HFF-Myc (cell line): Measurements from ENCODE around the gene DNAH11.

ENCODE experiments used
- DNase-seq: peaks from one replicate; pipeline ENCODE4 v3.0.0-alpha.2; 2011; ENCODE audit warnings: low read depth; ENCODE audit errors: extremely low read depth
- H3K4me3 ChIP-seq: replicated peaks from 2 replicates; pipeline ENCODE4 v1.5.1; 2011; ENCODE audit warnings: low read depth, mild to moderate bottlenecking, control low read depth, low read length
- TF ChIP-seq, protein P1 (sequence below): IDR thresholded peaks from 2 replicates; pipeline ENCODE4 v1.5.1; 2012; ENCODE audit warnings: mild to moderate bottlenecking, low read depth, low read length, control low read depth; ENCODE audit errors: missing control alignments

Gene DNAH11

DNA sequence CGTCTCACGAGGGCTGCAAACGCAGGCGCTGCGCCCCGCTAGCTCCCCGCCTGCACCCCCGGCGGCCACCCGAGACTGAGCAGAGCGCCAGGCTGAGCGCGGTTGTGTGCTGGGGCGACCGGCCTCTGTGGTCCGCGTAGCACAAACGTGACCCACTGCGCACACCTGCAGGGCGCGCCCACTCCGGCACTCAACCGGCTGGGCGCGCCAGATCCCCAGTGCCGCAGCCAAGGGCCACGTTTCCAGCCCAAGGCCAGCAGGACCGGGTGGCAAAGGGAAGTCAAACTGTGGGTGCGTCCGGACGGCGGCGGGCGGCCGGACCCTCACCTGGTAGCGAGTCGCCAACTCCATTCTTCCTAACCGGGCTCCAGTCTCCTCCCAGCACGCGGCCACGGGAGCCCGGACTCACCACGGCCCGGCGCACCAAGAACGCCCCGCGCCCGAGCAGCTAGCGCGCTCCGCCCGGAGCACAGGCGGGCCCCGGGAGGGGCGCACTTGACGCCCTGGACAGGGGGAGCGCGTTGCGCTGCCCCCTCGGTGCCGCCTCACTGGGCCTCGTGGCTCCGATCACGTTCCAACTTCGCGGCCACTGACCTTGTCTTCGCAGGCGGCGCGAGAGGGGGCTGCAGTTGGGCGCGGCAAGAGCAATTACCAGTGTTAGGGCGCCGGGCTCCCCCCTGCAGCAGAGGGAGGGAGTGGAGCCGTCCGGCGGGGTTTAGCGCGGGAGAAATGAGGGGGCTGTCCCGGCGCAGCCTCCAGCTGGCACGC lies 402.8 kb downstream of the DNAH11 start, which contains the start of gene CDCA7L:
CDCA7L (minus strand) TSS at position 446 of the 768 bp plus-strand sequence; CDS start at position 351, 95 bp downstream.
- TF ChIP-seq, protein P1, sequence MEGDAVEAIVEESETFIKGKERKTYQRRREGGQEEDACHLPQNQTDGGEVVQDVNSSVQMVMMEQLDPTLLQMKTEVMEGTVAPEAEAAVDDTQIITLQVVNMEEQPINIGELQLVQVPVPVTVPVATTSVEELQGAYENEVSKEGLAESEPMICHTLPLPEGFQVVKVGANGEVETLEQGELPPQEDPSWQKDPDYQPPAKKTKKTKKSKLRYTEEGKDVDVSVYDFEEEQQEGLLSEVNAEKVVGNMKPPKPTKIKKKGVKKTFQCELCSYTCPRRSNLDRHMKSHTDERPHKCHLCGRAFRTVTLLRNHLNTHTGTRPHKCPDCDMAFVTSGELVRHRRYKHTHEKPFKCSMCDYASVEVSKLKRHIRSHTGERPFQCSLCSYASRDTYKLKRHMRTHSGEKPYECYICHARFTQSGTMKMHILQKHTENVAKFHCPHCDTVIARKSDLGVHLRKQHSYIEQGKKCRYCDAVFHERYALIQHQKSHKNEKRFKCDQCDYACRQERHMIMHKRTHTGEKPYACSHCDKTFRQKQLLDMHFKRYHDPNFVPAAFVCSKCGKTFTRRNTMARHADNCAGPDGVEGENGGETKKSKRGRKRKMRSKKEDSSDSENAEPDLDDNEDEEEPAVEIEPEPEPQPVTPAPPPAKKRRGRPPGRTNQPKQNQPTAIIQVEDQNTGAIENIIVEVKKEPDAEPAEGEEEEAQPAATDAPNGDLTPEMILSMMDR = no peak
- DNase-seq = peak; percentile 38

DNA sequence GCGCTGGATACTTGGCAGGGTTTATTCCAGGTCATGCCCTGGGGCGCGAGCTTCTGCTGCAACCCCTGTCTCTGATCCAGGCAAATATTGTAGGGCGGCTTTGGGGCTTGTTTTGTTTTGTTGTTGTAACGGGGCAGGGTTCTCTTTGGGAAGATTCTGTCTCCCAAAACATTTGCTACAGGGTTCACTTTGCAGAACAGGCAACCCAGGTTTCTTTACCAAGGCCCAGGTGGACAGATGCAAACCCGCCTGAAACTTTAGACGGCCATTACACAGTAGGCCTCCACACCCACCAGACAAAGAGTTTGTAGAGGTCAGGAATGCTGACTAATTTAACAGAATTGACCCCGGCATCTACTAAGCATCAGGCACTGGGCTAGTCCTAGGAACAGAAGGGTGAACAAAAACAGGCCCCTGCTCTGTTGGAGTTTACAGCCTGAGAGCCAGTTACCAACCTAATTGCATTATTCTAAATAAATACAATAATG lies 403.4 kb downstream of the DNAH11 start:
- H3K4me3 ChIP-seq = peak overlapping the region; percentile 74
- TF ChIP-seq, protein P1 = no peak
- no peak for DNase-seq

More for the DNA sequence above, 402.8 kb downstream of the DNAH11 start, which contains the start of gene CDCA7L:
- H3K4me3 ChIP-seq = peak within 1 kb of the TSS; percentile 74

DNA sequence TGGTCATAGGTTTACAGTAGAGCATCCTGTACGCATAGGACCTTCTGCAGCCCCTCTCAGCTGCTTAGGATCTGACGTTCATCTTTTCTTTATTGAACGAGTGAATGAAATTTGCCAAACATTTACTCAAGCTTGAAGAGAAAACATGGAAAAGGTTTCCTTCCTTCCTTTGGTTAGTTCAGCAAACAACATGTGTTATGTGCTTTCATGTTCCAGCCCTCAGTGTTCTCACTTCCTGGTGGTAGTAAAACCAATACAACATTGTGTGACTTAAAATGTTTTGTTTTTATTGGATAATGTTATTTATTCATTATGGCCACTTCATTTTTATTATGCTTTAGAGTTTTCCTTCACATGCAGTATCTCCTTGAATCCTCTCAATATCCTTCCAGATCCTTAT lies 404.2 kb downstream of the DNAH11 start:
- H3K4me3 ChIP-seq = no peak overlapping the region
- TF ChIP-seq, protein P1 = no peak
- no peak for DNase-seq

DNA sequence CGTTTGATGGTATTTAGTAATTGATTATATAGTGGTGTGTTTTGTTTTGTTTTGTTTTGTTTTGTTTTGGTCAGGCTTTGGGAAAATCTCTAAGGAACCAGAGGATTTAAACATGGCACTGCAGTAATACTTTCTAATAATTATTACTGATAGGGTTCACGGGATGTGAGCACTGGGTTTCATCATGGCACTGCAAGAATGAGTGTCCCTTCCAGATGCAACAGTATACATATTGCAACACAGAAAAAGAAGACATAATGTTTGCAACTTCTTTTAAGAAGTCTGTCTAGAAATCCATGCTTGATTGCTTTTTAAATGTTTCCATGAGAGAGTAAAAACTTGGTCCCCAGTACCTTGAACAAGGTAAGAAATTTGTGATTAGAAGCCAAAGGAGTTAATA lies 405.1 kb downstream of the DNAH11 start:
- TF ChIP-seq, protein P1 = no peak
- no peak for DNase-seq
- H3K4me3 ChIP-seq = no peak overlapping the region

DNA sequence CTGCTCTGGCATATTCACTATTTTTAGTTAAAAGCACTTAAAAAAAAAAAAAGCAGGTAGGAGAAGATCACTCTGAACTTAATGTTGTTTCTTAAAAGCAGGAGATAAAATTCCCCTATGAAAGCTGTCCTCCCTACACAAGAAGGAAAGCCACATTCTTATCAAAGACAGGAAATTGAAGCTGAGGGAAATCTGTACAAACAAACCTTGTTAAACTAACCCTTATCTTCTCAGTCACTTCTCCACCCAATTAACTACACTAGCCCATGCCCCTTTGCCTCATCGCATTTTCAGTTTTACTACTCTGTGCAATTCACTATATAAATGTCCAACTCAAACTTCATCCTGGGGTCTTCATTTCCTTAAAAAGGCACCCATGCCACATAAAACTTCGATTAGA lies 405.5 kb downstream of the DNAH11 start:
- H3K4me3 ChIP-seq = no peak overlapping the region
- no peak for DNase-seq
- TF ChIP-seq, protein P1 = no peak

DNA sequence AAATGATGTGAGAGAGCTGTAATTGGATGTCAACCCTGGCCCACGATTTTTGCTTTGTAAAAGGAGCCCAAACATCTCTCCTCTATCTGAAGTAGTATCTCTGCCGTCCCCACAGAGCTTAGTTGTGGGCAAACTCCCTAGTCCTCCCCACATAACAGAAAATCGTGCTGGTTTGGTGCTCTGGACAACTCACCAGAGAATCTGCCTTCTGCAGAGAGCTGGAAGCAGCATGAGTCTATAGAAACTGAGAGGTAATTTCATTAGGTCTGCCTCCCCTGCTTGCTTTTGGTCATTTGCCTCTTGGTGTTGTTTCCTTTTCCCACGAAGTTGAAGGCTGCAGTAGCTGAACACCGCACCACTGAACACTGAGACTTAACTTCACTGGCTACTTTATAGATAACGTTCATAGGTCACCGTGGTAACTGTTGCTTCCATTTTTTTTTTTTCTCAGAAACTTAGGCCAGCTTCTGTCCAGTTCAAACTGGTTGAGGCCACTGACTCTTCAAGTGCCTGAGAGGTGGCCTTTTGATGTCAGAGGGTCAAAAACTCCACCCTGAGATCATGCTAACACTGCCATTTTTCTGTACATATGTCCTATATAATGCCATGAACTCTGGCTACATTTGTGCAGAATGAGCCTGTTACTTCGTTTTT lies 406.2 kb downstream of the DNAH11 start:
- TF ChIP-seq, protein P1 = no peak

More for the DNA sequence above, 406.2 kb downstream of the DNAH11 start:
- DNase-seq = no peak
- no peak overlapping the region for H3K4me3 ChIP-seq
